H1 (cell line): ENCODE results near the gene CCBE1. TPM values are rescaled to one million over a fixed set of nuclear protein-coding genes. Genes with fewer than 3 reads are reported as not detected.

ENCODE experiments used
- CBX8 ChIP-seq: fragments of 300-800, 300-1000 bp; sonication (generic); IDR thresholded peaks from 2 replicates; pipeline ENCODE4 v1.7.1; 2016; ENCODE audit warnings: low read depth, low read length, borderline replicate concordance
- MAFK ChIP-seq: IDR thresholded peaks from 2 replicates; pipeline ENCODE4 v1.6.1; 2012; ENCODE audit warnings: low read depth, mild to moderate bottlenecking, improper control_type of control experiment, low read length
- NANOG ChIP-seq: IDR thresholded peaks from 2 replicates; pipeline ENCODE4 v1.6.1; 2011; ENCODE audit warnings: low read length, low read depth, mild to moderate bottlenecking, inconsistent platforms; ENCODE audit not compliant: insufficient read depth, poor library complexity, severe bottlenecking
- RBBP5 ChIP-seq: IDR thresholded peaks from 2 replicates; pipeline ENCODE4 v1.7.1; 2012; ENCODE audit warnings: low read depth, mild to moderate bottlenecking, inconsistent platforms, low read length, moderate library complexity, borderline replicate concordance
- polyA plus RNA-seq, 7 experiments: library from polyadenylated mRNA; depleted of rRNA in 3 of 7; stranded (reverse) in 5 of 7; unstranded in 2 of 7; fragments of >200 nt in 5 of 7; fragments of 200-250 nt in 2 of 7; gene quantifications; 1 replicate in 5 of 7; 2 replicates in 1 of 7; 4 replicates in 1 of 7; pipeline versions ENCODE4 v1.2.1 to v1.2.3, GENCODE V29; 2011 to 2013; ENCODE audit warnings: missing spikeins in 2 of 7, mixed read lengths in 2 of 7
- total RNA-seq: library from RNA; stranded (reverse); fragmentation: NEBNext Ultra II Directional; extraction: Animal tissue kit (Norgen Biotek cat#: 25700); gene quantifications from 2 replicates; pipeline ENCODE4 v1.2.1, GENCODE V29; 2021
- TF ChIP-seq, protein P1 (sequence below): fragments of 300-600 bp; sonication (generic); IDR thresholded peaks from 2 replicates; pipeline ENCODE4 v1.7.1; 2012; ENCODE audit warnings: low read length, moderate library complexity, mild to moderate bottlenecking, inconsistent platforms; ENCODE audit not compliant: insufficient replicate concordance
- TF ChIP-seq, protein P2 (sequence below): IDR thresholded peaks from 2 replicates; pipeline ENCODE4 v1.6.1; 2011; ENCODE audit warnings: low read length, improper control_type of control experiment

Gene CCBE1
- total and polyA plus RNA-seq, 2 of the 8 experiments (the other 6 are each of a cell fraction or from before 2014, with no cell fraction given), result 2.1 to 2.6 TPM

GRCh38 chr18:59736061-59736460, 38.8 kb upstream of the CCBE1 start (continued):
- TF ChIP-seq, protein P1, sequence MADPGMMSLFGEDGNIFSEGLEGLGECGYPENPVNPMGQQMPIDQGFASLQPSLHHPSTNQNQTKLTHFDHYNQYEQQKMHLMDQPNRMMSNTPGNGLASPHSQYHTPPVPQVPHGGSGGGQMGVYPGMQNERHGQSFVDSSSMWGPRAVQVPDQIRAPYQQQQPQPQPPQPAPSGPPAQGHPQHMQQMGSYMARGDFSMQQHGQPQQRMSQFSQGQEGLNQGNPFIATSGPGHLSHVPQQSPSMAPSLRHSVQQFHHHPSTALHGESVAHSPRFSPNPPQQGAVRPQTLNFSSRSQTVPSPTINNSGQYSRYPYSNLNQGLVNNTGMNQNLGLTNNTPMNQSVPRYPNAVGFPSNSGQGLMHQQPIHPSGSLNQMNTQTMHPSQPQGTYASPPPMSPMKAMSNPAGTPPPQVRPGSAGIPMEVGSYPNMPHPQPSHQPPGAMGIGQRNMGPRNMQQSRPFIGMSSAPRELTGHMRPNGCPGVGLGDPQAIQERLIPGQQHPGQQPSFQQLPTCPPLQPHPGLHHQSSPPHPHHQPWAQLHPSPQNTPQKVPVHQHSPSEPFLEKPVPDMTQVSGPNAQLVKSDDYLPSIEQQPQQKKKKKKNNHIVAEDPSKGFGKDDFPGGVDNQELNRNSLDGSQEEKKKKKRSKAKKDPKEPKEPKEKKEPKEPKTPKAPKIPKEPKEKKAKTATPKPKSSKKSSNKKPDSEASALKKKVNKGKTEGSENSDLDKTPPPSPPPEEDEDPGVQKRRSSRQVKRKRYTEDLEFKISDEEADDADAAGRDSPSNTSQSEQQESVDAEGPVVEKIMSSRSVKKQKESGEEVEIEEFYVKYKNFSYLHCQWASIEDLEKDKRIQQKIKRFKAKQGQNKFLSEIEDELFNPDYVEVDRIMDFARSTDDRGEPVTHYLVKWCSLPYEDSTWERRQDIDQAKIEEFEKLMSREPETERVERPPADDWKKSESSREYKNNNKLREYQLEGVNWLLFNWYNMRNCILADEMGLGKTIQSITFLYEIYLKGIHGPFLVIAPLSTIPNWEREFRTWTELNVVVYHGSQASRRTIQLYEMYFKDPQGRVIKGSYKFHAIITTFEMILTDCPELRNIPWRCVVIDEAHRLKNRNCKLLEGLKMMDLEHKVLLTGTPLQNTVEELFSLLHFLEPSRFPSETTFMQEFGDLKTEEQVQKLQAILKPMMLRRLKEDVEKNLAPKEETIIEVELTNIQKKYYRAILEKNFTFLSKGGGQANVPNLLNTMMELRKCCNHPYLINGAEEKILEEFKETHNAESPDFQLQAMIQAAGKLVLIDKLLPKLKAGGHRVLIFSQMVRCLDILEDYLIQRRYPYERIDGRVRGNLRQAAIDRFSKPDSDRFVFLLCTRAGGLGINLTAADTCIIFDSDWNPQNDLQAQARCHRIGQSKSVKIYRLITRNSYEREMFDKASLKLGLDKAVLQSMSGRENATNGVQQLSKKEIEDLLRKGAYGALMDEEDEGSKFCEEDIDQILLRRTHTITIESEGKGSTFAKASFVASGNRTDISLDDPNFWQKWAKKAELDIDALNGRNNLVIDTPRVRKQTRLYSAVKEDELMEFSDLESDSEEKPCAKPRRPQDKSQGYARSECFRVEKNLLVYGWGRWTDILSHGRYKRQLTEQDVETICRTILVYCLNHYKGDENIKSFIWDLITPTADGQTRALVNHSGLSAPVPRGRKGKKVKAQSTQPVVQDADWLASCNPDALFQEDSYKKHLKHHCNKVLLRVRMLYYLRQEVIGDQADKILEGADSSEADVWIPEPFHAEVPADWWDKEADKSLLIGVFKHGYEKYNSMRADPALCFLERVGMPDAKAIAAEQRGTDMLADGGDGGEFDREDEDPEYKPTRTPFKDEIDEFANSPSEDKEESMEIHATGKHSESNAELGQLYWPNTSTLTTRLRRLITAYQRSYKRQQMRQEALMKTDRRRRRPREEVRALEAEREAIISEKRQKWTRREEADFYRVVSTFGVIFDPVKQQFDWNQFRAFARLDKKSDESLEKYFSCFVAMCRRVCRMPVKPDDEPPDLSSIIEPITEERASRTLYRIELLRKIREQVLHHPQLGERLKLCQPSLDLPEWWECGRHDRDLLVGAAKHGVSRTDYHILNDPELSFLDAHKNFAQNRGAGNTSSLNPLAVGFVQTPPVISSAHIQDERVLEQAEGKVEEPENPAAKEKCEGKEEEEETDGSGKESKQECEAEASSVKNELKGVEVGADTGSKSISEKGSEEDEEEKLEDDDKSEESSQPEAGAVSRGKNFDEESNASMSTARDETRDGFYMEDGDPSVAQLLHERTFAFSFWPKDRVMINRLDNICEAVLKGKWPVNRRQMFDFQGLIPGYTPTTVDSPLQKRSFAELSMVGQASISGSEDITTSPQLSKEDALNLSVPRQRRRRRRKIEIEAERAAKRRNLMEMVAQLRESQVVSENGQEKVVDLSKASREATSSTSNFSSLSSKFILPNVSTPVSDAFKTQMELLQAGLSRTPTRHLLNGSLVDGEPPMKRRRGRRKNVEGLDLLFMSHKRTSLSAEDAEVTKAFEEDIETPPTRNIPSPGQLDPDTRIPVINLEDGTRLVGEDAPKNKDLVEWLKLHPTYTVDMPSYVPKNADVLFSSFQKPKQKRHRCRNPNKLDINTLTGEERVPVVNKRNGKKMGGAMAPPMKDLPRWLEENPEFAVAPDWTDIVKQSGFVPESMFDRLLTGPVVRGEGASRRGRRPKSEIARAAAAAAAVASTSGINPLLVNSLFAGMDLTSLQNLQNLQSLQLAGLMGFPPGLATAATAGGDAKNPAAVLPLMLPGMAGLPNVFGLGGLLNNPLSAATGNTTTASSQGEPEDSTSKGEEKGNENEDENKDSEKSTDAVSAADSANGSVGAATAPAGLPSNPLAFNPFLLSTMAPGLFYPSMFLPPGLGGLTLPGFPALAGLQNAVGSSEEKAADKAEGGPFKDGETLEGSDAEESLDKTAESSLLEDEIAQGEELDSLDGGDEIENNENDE, result no peak
- TF ChIP-seq, protein P2, sequence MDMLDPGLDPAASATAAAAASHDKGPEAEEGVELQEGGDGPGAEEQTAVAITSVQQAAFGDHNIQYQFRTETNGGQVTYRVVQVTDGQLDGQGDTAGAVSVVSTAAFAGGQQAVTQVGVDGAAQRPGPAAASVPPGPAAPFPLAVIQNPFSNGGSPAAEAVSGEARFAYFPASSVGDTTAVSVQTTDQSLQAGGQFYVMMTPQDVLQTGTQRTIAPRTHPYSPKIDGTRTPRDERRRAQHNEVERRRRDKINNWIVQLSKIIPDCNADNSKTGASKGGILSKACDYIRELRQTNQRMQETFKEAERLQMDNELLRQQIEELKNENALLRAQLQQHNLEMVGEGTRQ, result no peak
- TF ChIP-seq RBBP5, result no peak
- TF ChIP-seq MAFK, result no peak
- TF ChIP-seq NANOG, result no peak
- no peak for TF ChIP-seq CBX8
